Measurements from ENCODE around the gene NFE2L3.

DNA sequence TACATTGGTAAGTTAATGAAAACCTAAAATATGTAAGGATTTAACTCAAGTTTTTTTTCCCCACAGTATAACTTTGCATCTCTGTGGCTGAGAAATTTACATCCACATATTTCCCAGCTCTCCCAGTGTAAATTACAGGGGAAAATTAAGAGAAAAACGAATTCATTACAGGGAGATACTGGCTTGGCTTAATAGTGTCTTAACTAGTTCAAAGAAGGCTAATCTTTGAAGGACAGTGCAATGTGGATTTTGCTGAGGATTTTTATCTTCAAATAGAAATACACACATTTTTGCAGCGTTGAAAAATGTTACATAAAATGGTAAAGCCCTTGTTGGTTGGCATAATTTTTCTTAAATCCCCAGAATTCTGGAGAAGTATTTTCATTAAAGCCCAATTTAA, 51.0 kb downstream of the NFE2L3 start:
- TF ChIP-seq, protein P1, sequence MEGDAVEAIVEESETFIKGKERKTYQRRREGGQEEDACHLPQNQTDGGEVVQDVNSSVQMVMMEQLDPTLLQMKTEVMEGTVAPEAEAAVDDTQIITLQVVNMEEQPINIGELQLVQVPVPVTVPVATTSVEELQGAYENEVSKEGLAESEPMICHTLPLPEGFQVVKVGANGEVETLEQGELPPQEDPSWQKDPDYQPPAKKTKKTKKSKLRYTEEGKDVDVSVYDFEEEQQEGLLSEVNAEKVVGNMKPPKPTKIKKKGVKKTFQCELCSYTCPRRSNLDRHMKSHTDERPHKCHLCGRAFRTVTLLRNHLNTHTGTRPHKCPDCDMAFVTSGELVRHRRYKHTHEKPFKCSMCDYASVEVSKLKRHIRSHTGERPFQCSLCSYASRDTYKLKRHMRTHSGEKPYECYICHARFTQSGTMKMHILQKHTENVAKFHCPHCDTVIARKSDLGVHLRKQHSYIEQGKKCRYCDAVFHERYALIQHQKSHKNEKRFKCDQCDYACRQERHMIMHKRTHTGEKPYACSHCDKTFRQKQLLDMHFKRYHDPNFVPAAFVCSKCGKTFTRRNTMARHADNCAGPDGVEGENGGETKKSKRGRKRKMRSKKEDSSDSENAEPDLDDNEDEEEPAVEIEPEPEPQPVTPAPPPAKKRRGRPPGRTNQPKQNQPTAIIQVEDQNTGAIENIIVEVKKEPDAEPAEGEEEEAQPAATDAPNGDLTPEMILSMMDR (conservative IDR thresholded peaks at IDR 0.05 in 1 of 2, IDR thresholded peaks at IDR 0.05 in 1 of 2; ENCODE audit: extremely low read depth in 1 of 2, insufficient read depth in 1 of 2, low read depth in 1 of 2, low read length in 2 of 2), result no peak
- no peak for TF ChIP-seq EZH2 (IDR thresholded peaks at IDR 0.05; ENCODE audit: borderline replicate concordance, low read length)

All from mammary epithelial cell (primary cell).